Measurements from ENCODE around the gene FECH. TPM values are rescaled to one million over a fixed set of nuclear protein-coding genes. Genes with fewer than 3 reads are reported as not detected.

The FECH gene
- total and polyA plus RNA-seq, 10 donors, result 4.3 to 85.9 (median 20.2) TPM

DNA sequence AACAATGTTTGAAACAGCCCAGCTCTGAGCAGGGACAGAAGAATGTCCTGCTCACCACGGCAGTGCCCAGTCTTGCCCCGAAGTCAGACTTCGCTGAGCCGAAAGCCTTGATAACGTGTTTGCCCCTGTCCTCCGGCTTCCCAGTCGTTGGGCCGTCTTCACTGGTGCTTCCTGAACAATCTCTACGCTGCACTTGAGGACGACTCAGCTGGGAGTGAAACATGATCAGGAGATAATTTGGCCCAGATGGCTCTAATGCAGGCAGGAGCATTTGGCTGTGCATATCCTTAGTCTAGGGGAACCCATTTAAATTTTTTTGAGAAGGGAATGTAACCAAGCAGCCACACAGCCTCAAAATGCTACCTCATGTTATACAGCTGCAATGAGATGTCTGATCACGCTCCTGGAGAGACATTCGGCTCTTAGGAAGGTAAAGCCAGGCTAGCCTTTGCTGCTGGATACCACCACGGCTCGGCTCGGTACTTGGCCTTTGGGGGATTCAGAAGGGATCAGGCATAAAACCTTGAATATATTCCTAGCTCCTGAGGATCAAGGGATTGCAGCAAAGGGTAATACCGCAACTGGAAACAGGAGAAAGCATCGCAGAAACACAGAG, 43.6 kb downstream of the FECH start:
- intact Hi-C loops (cut with DNase I; ENCODE audit: low total_unique reads), result no loop called here
- no peak for DNase-seq
- WGBS, 5 donors, result 81 to 86% (median 84%) methylated on average over 17 of the region's 17 CpGs
- Histone ChIP-seq H3K9me3 (no peaks in the 10 kb centered on the region), H3K36me3 (no peaks in the 10 kb centered on the region), H3K27ac (no peak overlapping the region), H3K4me1 (peaks cover 0 to 9% (median 0%) of the 10 kb centered on the region in 6 donors), H3K27me3 (replicated peaks in 1 of 7) (no peaks in the 10 kb centered on the region), H3K4me3 (no peak overlapping the region)
- TF ChIP-seq CTCF (IDR thresholded peaks at IDR 0.05 in 8 of 11, conservative IDR thresholded peaks at IDR 0.05 in 3 of 11) (no peak), POLR2AphosphoS5 (IDR thresholded peaks at IDR 0.05) (no peak), POLR2A (IDR thresholded peaks at IDR 0.05) (no peak)

- Histone ChIP-seq H3K4me3 (no peak overlapping the region), H3K36me3 (no peaks in the 10 kb centered on the region), H3K27ac (no peak overlapping the region), H3K27me3 (replicated peaks in 1 of 7) (no peaks in the 10 kb centered on the region), H3K9me3 (no peaks in the 10 kb centered on the region), H3K4me1 (peaks cover 0 to 9% (median 0%) of the 10 kb centered on the region in 6 donors)
- DNase-seq, result no peak
- intact Hi-C loops (cut with DNase I; ENCODE audit: low total_unique reads), result no loop called here
- WGBS, 5 donors, result 42 to 64% (median 54%) methylated on average over 4 of the region's 4 CpGs
- TF ChIP-seq POLR2AphosphoS5 (IDR thresholded peaks at IDR 0.05) (no peak), CTCF (IDR thresholded peaks at IDR 0.05 in 8 of 11, conservative IDR thresholded peaks at IDR 0.05 in 3 of 11) (no peak), POLR2A (IDR thresholded peaks at IDR 0.05) (no peak)
Measured at GRCh38 chr18:57542126-57542525, 44.4 kb downstream of the FECH start.

- Histone ChIP-seq H3K36me3 (no peaks in the 10 kb centered on the region), H3K27me3 (replicated peaks in 1 of 7) (no peaks in the 10 kb centered on the region), H3K4me3 (no peak overlapping the region), H3K4me1 (no peaks in the 10 kb centered on the region), H3K9me3 (no peaks in the 10 kb centered on the region), H3K27ac (no peak overlapping the region)
- 73 to 87% (median 84%) methylated on average over 4 of the region's 4 CpGs for WGBS, 5 donors
- DNase-seq, result no peak
- intact Hi-C loops (cut with DNase I; ENCODE audit: low total_unique reads), result no loop called here
- no peak for TF ChIP-seq POLR2A (IDR thresholded peaks at IDR 0.05)
- TF ChIP-seq POLR2AphosphoS5 (IDR thresholded peaks at IDR 0.05), result no peak
- no peak for TF ChIP-seq CTCF (IDR thresholded peaks at IDR 0.05 in 8 of 11, conservative IDR thresholded peaks at IDR 0.05 in 3 of 11)
Measured at GRCh38 chr18:57539702-57540101, 46.8 kb downstream of the FECH start.

DNA sequence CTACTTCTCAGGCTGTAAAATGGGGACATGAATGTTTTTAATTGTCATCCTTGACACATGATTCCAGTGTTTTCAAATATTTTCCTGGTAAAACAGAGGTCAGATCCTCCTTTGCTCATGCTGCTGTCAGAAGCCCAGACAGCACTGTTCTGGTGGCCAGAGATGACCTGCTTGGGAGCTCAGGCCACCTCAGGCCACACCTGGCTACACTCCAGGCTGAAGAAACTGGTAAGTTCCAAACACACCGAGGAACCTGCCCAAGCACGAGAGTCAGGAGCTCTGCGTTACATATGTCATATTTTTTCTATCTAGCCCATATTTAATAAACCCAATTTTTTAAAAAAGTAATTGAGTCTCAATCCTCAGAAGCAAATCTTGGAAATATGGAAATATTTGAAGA, 47.9 kb downstream of the FECH start:
- 89 to 98% (median 92%) methylated on average over 3 of the region's 3 CpGs for WGBS, 5 donors
- TF ChIP-seq CTCF (IDR thresholded peaks at IDR 0.05 in 8 of 11, conservative IDR thresholded peaks at IDR 0.05 in 3 of 11) (no peak), POLR2AphosphoS5 (IDR thresholded peaks at IDR 0.05) (no peak), POLR2A (IDR thresholded peaks at IDR 0.05) (no peak)
- intact Hi-C loops (cut with DNase I; ENCODE audit: low total_unique reads), result no loop called here

More for the DNA sequence above, 47.9 kb downstream of the FECH start:
- H3K9me3 ChIP-seq, result no peaks in the 10 kb centered on the region
- no peak overlapping the region for H3K4me3 ChIP-seq
- H3K4me1 ChIP-seq, result no peaks in the 10 kb centered on the region
- H3K27ac ChIP-seq, result no peak overlapping the region
- no peaks in the 10 kb centered on the region for H3K36me3 ChIP-seq
- no peak for DNase-seq
- no peaks in the 10 kb centered on the region for H3K27me3 ChIP-seq (replicated peaks in 1 of 7)

Measured in spleen (tissue), 11 donors.